Fibroblast of villous mesenchyme (primary cell): Measurements from ENCODE around the gene RAD51B. TPM values are rescaled to one million over a fixed set of nuclear protein-coding genes. Genes with fewer than 3 reads are reported as not detected.

ENCODE experiments used
- DNase-seq: peaks from one replicate; pipeline ENCODE4 v3.0.0-alpha.2; 2010; ENCODE audit warnings: low read depth
- H3K4me3 ChIP-seq: 2 replicates; pipeline ENCODE4 v1.5.1; 2011; ENCODE audit warnings: low read depth, mild to moderate bottlenecking, low read length
- CTCF ChIP-seq: IDR thresholded peaks from 2 replicates; pipeline ENCODE4 v1.5.1; 2012; ENCODE audit warnings: low read depth, mild to moderate bottlenecking, low read length; ENCODE audit not compliant: insufficient read depth
- total RNA-seq: library from RNA; depleted of rRNA; stranded (reverse); fragments of >200 nt; gene quantifications from 2 replicates; pipeline ENCODE4 v1.2.3, GENCODE V29; 2012

RAD51B gene
- total RNA-seq, 1 donor = 22.0 TPM

- TF ChIP-seq CTCF = no peak
- no peak for DNase-seq
- H3K4me3 ChIP-seq = no peak overlapping the region
Observed at GRCh38 chr14:68520637-68521556, 701.3 kb downstream of the RAD51B start.

GRCh38 chr14:68521557-68521901 is 702.0 kb downstream of the RAD51B start:
- TF ChIP-seq CTCF = no peak
- DNase-seq = no peak
- no peak overlapping the region for H3K4me3 ChIP-seq

- no peak for TF ChIP-seq CTCF
- DNase-seq = no peak
- no peak overlapping the region for H3K4me3 ChIP-seq
Observed at GRCh38 chr14:68521961-68522509, 702.5 kb downstream of the RAD51B start.

GRCh38 chr14:68522510-68523325 is 703.1 kb downstream of the RAD51B start:
- peak; percentile 46 for DNase-seq
- TF ChIP-seq CTCF = no peak
- no peak overlapping the region for H3K4me3 ChIP-seq

GRCh38 chr14:68523326-68523610 is 703.7 kb downstream of the RAD51B start:
- no peak for TF ChIP-seq CTCF
- no peak overlapping the region for H3K4me3 ChIP-seq
- DNase-seq = no peak

- no peak overlapping the region for H3K4me3 ChIP-seq
- peak; percentile 51 for TF ChIP-seq CTCF
- peak; percentile 63 for DNase-seq
Observed at GRCh38 chr14:68523989-68524725, 704.6 kb downstream of the RAD51B start.
